GM23338 (cell line): ENCODE measurements around the gene C16orf86. TPM values are rescaled to one million over a fixed set of nuclear protein-coding genes. Genes with fewer than 3 reads are reported as not detected.

ENCODE experiments used
- ATAC-seq: fragments of 200-7000 bp; cut with Tn5 transposase; 3 replicates; pipeline ENCODE4 v1.9.1; 2020
- DNase-seq: peaks from one replicate; pipeline ENCODE4 v3.0.0-alpha.2; 2015; ENCODE audit warnings: low spot score
- H2AFZ ChIP-seq: fragments of 200-600 bp; sonication (generic); 2 replicates; pipeline ENCODE4 v1.8.0; 2016; ENCODE audit warnings: antibody characterized with exemption, mild to moderate bottlenecking, moderate library complexity
- H3F3A ChIP-seq: fragments of 200-600 bp; sonication (generic); replicated peaks from 2 replicates; pipeline ENCODE4 v1.8.0; 2017; ENCODE audit warnings: antibody characterized with exemption, mixed run types, low read depth
- H3K27ac ChIP-seq: fragments of 200-600 bp; sonication (generic); 2 replicates; pipeline ENCODE4 v1.6.1; 2016; ENCODE audit warnings: low read depth
- H3K27me3 ChIP-seq: fragments of 200-600 bp; sonication (generic); 2 replicates; pipeline ENCODE4 v1.8.0; 2016; ENCODE audit warnings: mild to moderate bottlenecking, mixed run types, moderate library complexity; ENCODE audit not compliant: insufficient read depth
- H3K36me3 ChIP-seq: fragments of 200-600 bp; sonication (generic); 2 replicates; pipeline ENCODE4 v1.8.0; 2016; ENCODE audit warnings: mild to moderate bottlenecking; ENCODE audit not compliant: insufficient read depth
- H3K4me1 ChIP-seq: fragments of 200-600 bp; sonication (generic); 2 replicates; pipeline ENCODE4 v1.8.0; 2016; ENCODE audit warnings: mild to moderate bottlenecking, moderate library complexity; ENCODE audit not compliant: insufficient read depth
- H3K4me2 ChIP-seq: fragments of 200-600 bp; sonication (generic); 2 replicates; pipeline ENCODE4 v1.7.1; 2017; ENCODE audit warnings: mixed run types
- H3K4me3 ChIP-seq: fragments of 200-600 bp; sonication (generic); 2 replicates; pipeline ENCODE4 v1.6.1; 2016; ENCODE audit warnings: mixed run types
- H3K79me2 ChIP-seq: fragments of 200-600 bp; sonication (generic); replicated peaks from 2 replicates; pipeline ENCODE4 v1.8.0; 2017; ENCODE audit warnings: mild to moderate bottlenecking; ENCODE audit not compliant: insufficient read depth
- H3K9me2 ChIP-seq: fragments of 200-600 bp; sonication (generic); 2 replicates; pipeline ENCODE4 v1.8.0; 2017; ENCODE audit not compliant: insufficient read depth
- H4K20me1 ChIP-seq: fragments of 200-600 bp; sonication (generic); replicated peaks from 2 replicates; pipeline ENCODE4 v1.8.0; 2017; ENCODE audit warnings: mild to moderate bottlenecking; ENCODE audit not compliant: insufficient read depth
- H3K27ac Mint-ChIP-seq: 2 replicates; pipeline ENCODE4 v1.8.0; 2020; ENCODE audit warnings: inconsistent platforms, mild to moderate bottlenecking, moderate library complexity, mixed read lengths
- H3K27me3 Mint-ChIP-seq: 3 replicates; pipeline ENCODE4 v1.8.0; 2022; ENCODE audit warnings: low read depth, mild to moderate bottlenecking, moderate library complexity, mixed read lengths, inconsistent platforms; ENCODE audit not compliant: insufficient read depth, poor library complexity
- H3K36me3 Mint-ChIP-seq: 3 replicates; pipeline ENCODE4 v1.8.0; 2021; ENCODE audit warnings: low read depth, mild to moderate bottlenecking, inconsistent platforms, moderate library complexity, mixed read lengths
- H3K4me1 Mint-ChIP-seq: 3 replicates; pipeline ENCODE4 v1.8.0; 2020; ENCODE audit warnings: mild to moderate bottlenecking, inconsistent platforms, mixed read lengths
- H3K4me3 Mint-ChIP-seq: 3 replicates; pipeline ENCODE4 v1.8.0; 2021; ENCODE audit warnings: moderate library complexity, mild to moderate bottlenecking, inconsistent platforms, mixed read lengths
- H3K9me3 Mint-ChIP-seq: 3 replicates; pipeline ENCODE4 v1.8.0; 2020; ENCODE audit warnings: moderate library complexity, mild to moderate bottlenecking, inconsistent platforms, mixed read lengths
- CREB1 ChIP-seq: fragments of 250-450 bp; sonication (Bioruptor Pico); IDR thresholded peaks from 2 replicates; pipeline ENCODE4 v1.5.0; 2020; ENCODE audit warnings: low read depth, mild to moderate bottlenecking, moderate library complexity
- ETS1 ChIP-seq: IDR thresholded peaks from 2 replicates; pipeline ENCODE4 v1.6.1; 2016; ENCODE audit warnings: antibody characterized with exemption
- EZH2phosphoT487 ChIP-seq: fragments of 200-600 bp; sonication (generic); IDR thresholded peaks from one replicate; pipeline ENCODE4 v1.8.1; 2018; ENCODE audit warnings: antibody characterized with exemption; ENCODE audit not compliant: unreplicated experiment
- NANOG ChIP-seq: IDR thresholded peaks from 2 replicates; pipeline ENCODE4 v1.6.1; 2016; ENCODE audit warnings: antibody characterized with exemption, borderline replicate concordance
- POLR2AphosphoS5 ChIP-seq: IDR thresholded peaks from 2 replicates; pipeline ENCODE4 v1.6.1; 2016; ENCODE audit warnings: antibody characterized with exemption, low read depth
- REST ChIP-seq: IDR thresholded peaks from one replicate; pipeline ENCODE4 v1.6.1; 2018; ENCODE audit warnings: antibody characterized with exemption; ENCODE audit not compliant: unreplicated experiment
- STAT1 ChIP-seq: IDR thresholded peaks from one replicate; pipeline ENCODE4 v1.6.1; 2016; ENCODE audit warnings: antibody characterized with exemption; ENCODE audit not compliant: unreplicated experiment
- ZNF331 ChIP-seq: fragments of 250-450 bp; sonication (Bioruptor Pico); IDR thresholded peaks from 2 replicates; pipeline ENCODE4 v1.5.0; 2020; ENCODE audit warnings: low read depth, mild to moderate bottlenecking, moderate library complexity
- polyA plus RNA-seq: library from polyadenylated mRNA; unstranded; fragments of >200 nt; fragmentation: Nextera tagmentation; extraction: Ambion mirVana; gene quantifications from 2 replicates; pipeline ENCODE4 v1.2.1, GENCODE V29; 2016
- total RNA-seq: library from RNA; depleted of rRNA; stranded (reverse); fragments of >200 nt; shearing (Covaris generic); gene quantifications from 2 replicates; pipeline ENCODE4 v1.2.3, GENCODE V29; 2014

The C16orf86 gene
- total and polyA plus RNA-seq, 2 experiments from 2014 or later: 0.87 to 1.1 TPM

GRCh38 chr16:67661101-67661761 lies 5.4 kb upstream of the C16orf86 start:
- Histone ChIP-seq H3K27ac (peak overlapping the region; percentile 51; the same call in 1 of the 2 replicates), H2AFZ (peak overlapping the region; percentile 64)
- DNase-seq: peak; percentile 86

GRCh38 chr16:67661886-67662652 lies 4.5 kb upstream of the C16orf86 start:
- Histone ChIP-seq H3K9me2 (no peaks in the 10 kb centered on the region), H3K27me3 (peaks cover 7% of the 10 kb centered on the region), H3F3A (peaks cover 27% of the 10 kb centered on the region), H3K36me3 (no peaks in the 10 kb centered on the region), H3K27ac (no peak overlapping the region), H3K4me3 (peak overlapping the region; percentile 99), H4K20me1 (peaks cover 5% of the 10 kb centered on the region; the same call in 1 of the 2 replicates), H3K4me2 (peak overlapping the region; percentile 94), H3K4me1 (peaks cover 8% of the 10 kb centered on the region; the same call in 1 of the 2 replicates), H3K79me2 (no peaks in the 10 kb centered on the region), H2AFZ (no peak overlapping the region)
- Mint-ChIP-seq H3K27ac (no peak overlapping the region), H3K27me3 (peaks cover 28% of the 10 kb centered on the region), H3K4me1 (peaks cover 18% of the 10 kb centered on the region), H3K36me3 (peaks cover 3% of the 10 kb centered on the region), H3K9me3 (no peaks in the 10 kb centered on the region; the same call in 2 of the 3 replicates), H3K4me3 (peak overlapping the region; percentile 86)
- ATAC-seq: no peak
- DNase-seq: no peak
- TF ChIP-seq POLR2AphosphoS5 (no peak), REST (no peak), CREB1 (CRISPR knock-in tag) (no peak), STAT1 (no peak), ETS1 (no peak), ZNF331 (CRISPR knock-in tag) (no peak), EZH2phosphoT487 (no peak), NANOG (no peak)

More at GRCh38 chr16:67661101-67661761, 5.4 kb upstream of the C16orf86 start:
- Histone ChIP-seq H3K79me2 (no peaks in the 10 kb centered on the region), H3K36me3 (no peaks in the 10 kb centered on the region), H3K4me2 (peak overlapping the region; percentile 94), H4K20me1 (peaks cover 5% of the 10 kb centered on the region; the same call in 1 of the 2 replicates), H3K9me2 (no peaks in the 10 kb centered on the region), H3F3A (peaks cover 27% of the 10 kb centered on the region), H3K4me3 (peak overlapping the region; percentile 99), H3K4me1 (peaks cover 7% of the 10 kb centered on the region; the same call in 1 of the 2 replicates), H3K27me3 (0 out of 2 replicates have a peak, but pooled peaks cover 4% of the 10 kb centered on the region)
- H3K36me3 Mint-ChIP-seq: peaks cover 3% of the 10 kb centered on the region
- no peaks in the 10 kb centered on the region; the same call in 2 of the 3 replicates for H3K9me3 Mint-ChIP-seq
- H3K27ac Mint-ChIP-seq: peak overlapping the region; percentile 91
- peaks cover 26% of the 10 kb centered on the region for H3K27me3 Mint-ChIP-seq
- H3K4me3 Mint-ChIP-seq: peak overlapping the region; percentile 86
- H3K4me1 Mint-ChIP-seq: peaks cover 18% of the 10 kb centered on the region
- peak; percentile 20 for ATAC-seq
- TF ChIP-seq STAT1 (no peak), REST (peak; percentile 76)
